Endothelial cell of umbilical vein (primary cell): Measurements from ENCODE around the gene TRAF3. TPM values are rescaled to one million over a fixed set of nuclear protein-coding genes. Genes with fewer than 3 reads are reported as not detected.

Experiments used
- BruUV-seq: library from RNA; stranded (reverse); fragments of 400-500 nt; replicated peaks from 2 replicates; lab custom pipeline; 2021; lab: Mats Ljungman, UMichigan
- CTCF ChIA-PET: fragments of 300-600, 350-600 bp; sonication (Branson Sonifier 250); formaldehyde crosslinking; loops from one replicate; lab custom pipeline; 2021; ENCODE audit warnings: antibody characterized with exemption, inconsistent platforms; lab: Charles Lee
- POLR2A ChIA-PET: fragments of 300-600, 350-600 bp; sonication (Branson Sonifier 250); formaldehyde crosslinking; loops from one replicate; lab custom pipeline; 2021; ENCODE audit warnings: antibody characterized with exemption, inconsistent platforms; lab: Charles Lee
- DNase-seq: peaks from one replicate; pipeline ENCODE4 v3.0.0-alpha.2; 2011; ENCODE audit warnings: low read depth, low spot score
- FAIRE-seq: peaks from 2 replicates; lab custom pipeline; 2011; peaks lifted over from hg19 to GRCh38; lab: Jason Lieb, UNC
- H2AFZ ChIP-seq: 2 replicates; pipeline ENCODE4 v1.6.0; 2012; ENCODE audit warnings: low read depth, low read length, control low read depth, inconsistent platforms
- H3K27ac ChIP-seq: 2 replicates; pipeline ENCODE4 v1.5.1; 2011; ENCODE audit warnings: low read depth, mild to moderate bottlenecking, control low read depth, low read length, moderate library complexity; ENCODE audit not compliant: insufficient read depth
- H3K27me3 ChIP-seq, 2 experiments: 2 replicates each; pipeline versions ENCODE4 v1.6.0 to v1.6.1; 2011; ENCODE audit warnings: low read length in 2 of 2, mixed read lengths in 1 of 2; ENCODE audit not compliant: control insufficient read depth in 2 of 2, insufficient read depth in 2 of 2
- H3K36me3 ChIP-seq, 2 experiments: 2 replicates in 1 of 2; 3 replicates in 1 of 2; pipeline ENCODE4 v1.5.1; 2011; ENCODE audit warnings: low read length in 2 of 2, mild to moderate bottlenecking in 1 of 2, moderate library complexity in 1 of 2; ENCODE audit not compliant: control insufficient read depth in 2 of 2, insufficient read depth in 2 of 2; ENCODE audit errors: extremely low read depth in 1 of 2
- H3K4me1 ChIP-seq: 3 replicates; pipeline ENCODE4 v1.5.1; 2011; ENCODE audit warnings: mild to moderate bottlenecking, low read length; ENCODE audit not compliant: control insufficient read depth, insufficient read depth; ENCODE audit errors: extremely low read depth
- H3K4me2 ChIP-seq: 2 replicates; pipeline ENCODE4 v1.6.1; 2011; ENCODE audit warnings: low read length, control low read depth, mixed read lengths; ENCODE audit not compliant: insufficient read depth
- H3K4me3 ChIP-seq, 3 experiments: fragments of 200-600 bp in 1 of 3; sonication (generic), shearing (Covaris generic) in 1 of 3; replicated peaks in 1 of 3; 2 replicates each; pipeline ENCODE4 v1.5.1; 2011 to 2016; ENCODE audit warnings: control low read depth in 3 of 3, low read length in 3 of 3, mild to moderate bottlenecking in 2 of 3, inconsistent platforms in 1 of 3, low read depth in 1 of 3, moderate library complexity in 1 of 3; ENCODE audit not compliant: insufficient read depth in 1 of 3
- H3K79me2 ChIP-seq: 2 replicates; pipeline ENCODE4 v1.6.0; 2012; ENCODE audit warnings: low read length, inconsistent platforms; ENCODE audit not compliant: control insufficient read depth, insufficient read depth
- H3K9ac ChIP-seq: replicated peaks from 2 replicates; pipeline ENCODE3; 2011; ENCODE audit warnings: low read length, control low read depth; ENCODE audit not compliant: insufficient read depth; ENCODE audit errors: extremely low read depth
- H3K9me1 ChIP-seq: replicated peaks from 3 replicates; pipeline ENCODE4 v1.6.0; 2011; ENCODE audit warnings: mild to moderate bottlenecking, low read length; ENCODE audit not compliant: control insufficient read depth, insufficient read depth; ENCODE audit errors: extremely low read depth
- H3K9me3 ChIP-seq: replicated peaks from 2 replicates; pipeline ENCODE4 v1.5.1; 2012; ENCODE audit warnings: low read length, inconsistent platforms; ENCODE audit not compliant: control insufficient read depth, insufficient read depth
- H4K20me1 ChIP-seq: replicated peaks from 2 replicates; pipeline ENCODE3; 2011; ENCODE audit warnings: mild to moderate bottlenecking, low read length; ENCODE audit not compliant: control insufficient read depth, insufficient read depth; ENCODE audit errors: extremely low read depth
- CTCF ChIP-seq, 2 donors: IDR thresholded peaks; 1 replicate in 1 of 2; 2 replicates in 1 of 2; pipeline ENCODE4 v1.5.1; 2011; ENCODE audit warnings: low read length in 2 of 2, mild to moderate bottlenecking in 2 of 2, moderate library complexity in 2 of 2, control low read depth in 1 of 2, inconsistent platforms in 1 of 2, low read depth in 1 of 2; ENCODE audit not compliant: insufficient read depth in 1 of 2; ENCODE audit errors: extremely low read depth in 1 of 2
- EZH2 ChIP-seq: IDR thresholded peaks from 2 replicates; pipeline ENCODE4 v1.6.1; 2012; ENCODE audit warnings: borderline replicate concordance, low read depth, mild to moderate bottlenecking, moderate library complexity, low read length, inconsistent platforms; ENCODE audit not compliant: severe bottlenecking
- FOS ChIP-seq: IDR thresholded peaks from 2 replicates; pipeline ENCODE4 v1.6.1; 2011; ENCODE audit warnings: mild to moderate bottlenecking, low read length, moderate library complexity, borderline replicate concordance; ENCODE audit not compliant: insufficient read depth
- GATA2 ChIP-seq: IDR thresholded peaks from 2 replicates; pipeline ENCODE4 v1.7.0; 2011; ENCODE audit warnings: low read depth, mild to moderate bottlenecking, moderate library complexity, mixed read lengths, low read length; ENCODE audit not compliant: insufficient read length, insufficient read depth
- JUN ChIP-seq: IDR thresholded peaks from 2 replicates; pipeline ENCODE4 v1.6.1; 2011; ENCODE audit warnings: borderline replicate concordance, low read depth; ENCODE audit not compliant: insufficient read length, insufficient read depth
- MAX ChIP-seq: IDR thresholded peaks from 2 replicates; pipeline ENCODE4 v1.6.1; 2011; ENCODE audit not compliant: insufficient read depth, insufficient read length
- MYC ChIP-seq: IDR thresholded peaks from one replicate; pipeline ENCODE4 v1.6.1; 2011; ENCODE audit warnings: mild to moderate bottlenecking, low read depth, low read length
- POLR2A ChIP-seq: IDR thresholded peaks from 2 replicates; pipeline ENCODE4 v1.6.1; 2012; ENCODE audit warnings: low read depth, mild to moderate bottlenecking, control low read depth, low read length
- POLR2AphosphoS5 ChIP-seq: IDR thresholded peaks from 2 replicates; pipeline ENCODE4 v1.6.1; 2012; ENCODE audit warnings: low read depth, mild to moderate bottlenecking, control low read depth, low read length, moderate library complexity; ENCODE audit not compliant: insufficient read depth
- dilution Hi-C: fragments of 300-500 bp; cut with MboI; formaldehyde crosslinking; loops from one replicate; pipeline ENCODE4 v1.15.0; 2019; ENCODE audit warnings: low sequenced_read_pairs; ENCODE audit not compliant: extremely low pct_ligation_motif_present
- intact Hi-C: fragments of 100-400 bp; cut with micrococcal nuclease; formaldehyde crosslinking; loops from one replicate; pipeline ENCODE4 v1.10.0; 2022
- polyA plus RNA-seq, 4 experiments: library from polyadenylated mRNA; depleted of rRNA in 3 of 4; stranded (reverse) in 3 of 4; unstranded in 1 of 4; fragments of >200 nt; gene quantifications; 2 replicates each; pipeline versions ENCODE4 v1.2.1 to v1.2.3, GENCODE V29; 2011 to 2012; ENCODE audit warnings: missing spikeins in 1 of 4
- total RNA-seq: library from RNA; stranded (reverse); gene quantifications from 2 replicates; pipeline ENCODE4 v1.2.3, GENCODE V29; 2021

Gene TRAF3
- total and polyA plus RNA-seq, 2 donors (not counting 3 experiments of a cell fraction or from before 2014, with no cell fraction given): 14.4 to 27.6 TPM

GRCh38 chr14:102785595-102785963 lies 8.3 kb downstream of the TRAF3 start:
- no peak overlapping the region for H2AFZ ChIP-seq
- H4K20me1 ChIP-seq: no peaks in the 10 kb centered on the region
- peaks cover 6% of the 10 kb centered on the region for H3K4me1 ChIP-seq
- intact Hi-C loops: no loop called here
- no peaks in the 10 kb centered on the region for H3K36me3 ChIP-seq
- peaks cover 82% of the 10 kb centered on the region for H3K79me2 ChIP-seq
- no peak overlapping the region for H3K27ac ChIP-seq
- H3K4me2 ChIP-seq: no peak overlapping the region
- H3K9me1 ChIP-seq: no peaks in the 10 kb centered on the region
- ChIA-PET CTCF (interaction anchor here (1.0 to 2.1 kb wide), 4 partner anchors 23 to 91 kb away, joined by 3 to 6 read pairs (median 3); no protein-coding TSS in a partner anchor), POLR2A (no interaction called here)
- FAIRE-seq: no peak
- DNase-seq: no peak
- H3K9ac ChIP-seq: no peak overlapping the region
- no peak overlapping the region for H3K4me3 ChIP-seq
- BruUV-seq: no TSS peak
- TF ChIP-seq POLR2A: no peak
- TF ChIP-seq POLR2AphosphoS5: no peak
- TF ChIP-seq GATA2: no peak
- no peak for TF ChIP-seq EZH2
- no peak for TF ChIP-seq FOS
- no peak for TF ChIP-seq CTCF (IDR thresholded peaks at IDR 0.05; ENCODE audit: extremely low read depth in 1 of 2, insufficient read depth in 1 of 2, low read depth in 1 of 2, low read length in 2 of 2)
- no peaks in the 10 kb centered on the region for H3K27me3 ChIP-seq
- dilution Hi-C loops: no loop called here
- no peaks in the 10 kb centered on the region for H3K9me3 ChIP-seq

- H3K4me3 ChIP-seq: no peak overlapping the region
- no peaks in the 10 kb centered on the region for H3K27me3 ChIP-seq
- FAIRE-seq (peak; percentile 44), DNase-seq (peak; percentile 36)
- H3K4me2 ChIP-seq: no peak overlapping the region
- H3K9ac ChIP-seq: no peak overlapping the region
- ChIA-PET POLR2A (no interaction called here), CTCF (interaction anchor here (2.1 kb wide), 1 partner anchor 92 kb away, joined by 6 read pairs; no protein-coding TSS in a partner anchor)
- no peaks in the 10 kb centered on the region for H4K20me1 ChIP-seq
- H3K27ac ChIP-seq: no peak overlapping the region
- H3K9me1 ChIP-seq: no peaks in the 10 kb centered on the region
- dilution Hi-C loops (no loop called here), intact Hi-C loops (no loop called here)
- no peak overlapping the region for H2AFZ ChIP-seq
- TF ChIP-seq EZH2: no peak
- TF ChIP-seq POLR2A: no peak
- TF ChIP-seq MAX: no peak
- TF ChIP-seq MYC: no peak
- TF ChIP-seq POLR2AphosphoS5: no peak
- TF ChIP-seq JUN: peak; percentile 29
- peak; percentile 51 for TF ChIP-seq FOS
- H3K9me3 ChIP-seq: no peaks in the 10 kb centered on the region
- no TSS peak for BruUV-seq
- peaks cover 6% of the 10 kb centered on the region for H3K4me1 ChIP-seq
- no peaks in the 10 kb centered on the region for H3K36me3 ChIP-seq
- H3K79me2 ChIP-seq: peaks cover 80% of the 10 kb centered on the region
Observed at GRCh38 chr14:102786768-102787167, 9.5 kb downstream of the TRAF3 start.
